VCaP (cell line): Measurements from ENCODE around the gene SAMD3.
"Not testable (repeated sequence)": the region's sequence is repeated elsewhere in the genome, so short reads cannot be mapped to it uniquely, and the experiment has no call there.

ENCODE experiments used
- H3K27ac ChIP-seq: fragments of 450-650 bp; 2 replicates; pipeline ENCODE4 v1.5.1; 2017
- TF ChIP-seq, protein P1 (sequence below): fragments of 450-650 bp; conservative IDR thresholded peaks from 2 replicates; pipeline ENCODE4 v1.5.1; 2017; ENCODE audit warnings: mild to moderate bottlenecking, moderate library complexity

Gene SAMD3, protein sequence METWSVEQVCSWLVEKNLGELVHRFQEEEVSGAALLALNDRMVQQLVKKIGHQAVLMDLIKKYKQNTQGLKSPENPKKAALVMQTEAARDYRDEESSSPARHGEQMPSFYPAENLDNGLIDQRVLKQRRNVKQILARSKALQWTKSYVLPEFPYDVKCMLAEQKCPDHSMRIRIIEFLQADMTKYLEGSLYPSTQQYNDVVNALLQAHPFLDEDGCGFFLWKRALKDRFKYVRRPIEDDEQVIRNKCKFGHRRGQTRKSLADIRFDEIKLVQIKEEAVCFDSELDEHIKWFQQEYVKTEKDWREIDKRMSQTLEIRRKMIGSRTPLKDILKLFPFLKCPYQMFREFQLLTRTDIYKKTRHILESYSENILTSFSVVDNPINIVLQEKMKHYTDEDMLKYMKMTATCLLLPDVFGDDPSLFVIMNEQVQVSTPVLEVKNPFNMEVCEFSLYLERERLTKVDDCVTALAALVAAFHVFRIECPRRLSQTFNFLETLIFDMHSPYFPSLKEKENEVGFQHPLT

DNA sequence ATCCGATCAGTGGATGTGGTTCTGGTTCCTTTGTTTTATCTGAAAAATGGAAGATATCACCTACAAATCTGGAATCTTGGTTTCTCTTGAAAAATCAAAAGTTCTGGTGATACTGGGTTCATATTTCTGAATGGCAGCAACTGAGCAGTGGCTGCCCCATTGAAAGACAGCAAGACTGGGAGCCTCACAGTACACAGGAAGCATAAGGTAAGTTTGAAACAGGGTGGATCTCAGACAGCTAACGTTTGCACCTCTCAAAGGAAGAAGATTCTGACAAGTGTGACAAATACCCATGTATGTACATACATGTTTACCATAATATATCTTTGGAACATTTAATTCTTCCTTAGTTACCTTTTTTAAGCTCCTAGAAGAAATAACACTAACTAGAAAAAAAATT is at the start of gene SAMD3:
TSS of gene SAMD3 (minus strand) at position 177 of the 400 bp plus-strand sequence. CDS start 7,678 bp downstream, outside the sequence.
- TF ChIP-seq, protein P1, sequence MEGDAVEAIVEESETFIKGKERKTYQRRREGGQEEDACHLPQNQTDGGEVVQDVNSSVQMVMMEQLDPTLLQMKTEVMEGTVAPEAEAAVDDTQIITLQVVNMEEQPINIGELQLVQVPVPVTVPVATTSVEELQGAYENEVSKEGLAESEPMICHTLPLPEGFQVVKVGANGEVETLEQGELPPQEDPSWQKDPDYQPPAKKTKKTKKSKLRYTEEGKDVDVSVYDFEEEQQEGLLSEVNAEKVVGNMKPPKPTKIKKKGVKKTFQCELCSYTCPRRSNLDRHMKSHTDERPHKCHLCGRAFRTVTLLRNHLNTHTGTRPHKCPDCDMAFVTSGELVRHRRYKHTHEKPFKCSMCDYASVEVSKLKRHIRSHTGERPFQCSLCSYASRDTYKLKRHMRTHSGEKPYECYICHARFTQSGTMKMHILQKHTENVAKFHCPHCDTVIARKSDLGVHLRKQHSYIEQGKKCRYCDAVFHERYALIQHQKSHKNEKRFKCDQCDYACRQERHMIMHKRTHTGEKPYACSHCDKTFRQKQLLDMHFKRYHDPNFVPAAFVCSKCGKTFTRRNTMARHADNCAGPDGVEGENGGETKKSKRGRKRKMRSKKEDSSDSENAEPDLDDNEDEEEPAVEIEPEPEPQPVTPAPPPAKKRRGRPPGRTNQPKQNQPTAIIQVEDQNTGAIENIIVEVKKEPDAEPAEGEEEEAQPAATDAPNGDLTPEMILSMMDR: no peak
- H3K27ac ChIP-seq: no peak within 1 kb of the TSS

DNA sequence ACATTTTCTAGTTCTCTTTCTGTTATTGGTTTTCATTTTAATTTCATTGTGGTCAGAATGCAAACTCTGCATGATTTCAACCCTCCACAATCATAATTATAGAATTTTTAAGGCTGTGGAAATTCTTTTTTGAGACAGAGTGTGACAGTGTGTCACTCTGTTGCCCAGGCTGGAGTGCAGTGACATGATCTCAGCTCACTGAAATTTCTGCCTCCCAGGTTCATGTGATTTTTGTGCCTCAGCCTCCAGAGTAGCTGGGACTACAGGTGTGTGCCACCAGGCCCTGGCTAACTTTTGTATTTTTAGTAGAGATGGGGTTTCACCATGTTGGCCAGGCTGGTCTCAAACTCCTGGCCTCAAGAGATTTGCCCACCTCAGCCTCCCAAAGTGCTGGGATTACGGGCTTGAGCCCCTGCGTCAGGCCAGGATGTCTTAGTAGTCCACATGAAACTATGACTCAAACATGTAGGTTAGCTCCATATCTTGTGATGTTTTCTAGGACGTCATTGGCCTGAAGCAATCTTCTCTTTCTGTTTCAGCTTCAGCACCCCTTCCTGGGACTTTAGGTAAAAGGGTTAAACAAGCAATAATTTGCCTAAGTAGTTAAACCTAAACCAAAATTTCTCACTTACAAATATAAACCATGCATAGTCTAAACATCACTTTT is 47.4 kb upstream of the SAMD3 start:
- no peak overlapping the region for H3K27ac ChIP-seq
- TF ChIP-seq, protein P1: no peak

DNA sequence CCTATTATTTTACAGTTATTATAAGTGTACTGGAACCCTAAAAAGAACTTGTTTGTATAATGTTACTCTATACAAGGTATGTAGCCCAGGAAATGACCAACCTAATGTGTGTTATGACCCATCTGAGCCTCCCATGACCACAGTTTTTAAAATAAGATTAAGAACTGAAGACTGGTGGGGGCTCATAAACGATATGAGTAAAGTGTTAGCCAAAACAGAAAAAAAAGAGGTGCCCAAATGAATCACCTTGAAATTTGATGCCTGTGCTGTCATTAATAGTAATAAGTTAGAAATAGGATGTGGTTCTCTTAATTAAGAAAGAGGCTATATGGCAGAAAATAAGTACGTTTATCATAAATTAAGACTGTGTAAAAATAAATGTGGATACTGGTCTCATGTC is 42.8 kb upstream of the SAMD3 start:
- H3K27ac ChIP-seq: not testable (repeated sequence)

DNA sequence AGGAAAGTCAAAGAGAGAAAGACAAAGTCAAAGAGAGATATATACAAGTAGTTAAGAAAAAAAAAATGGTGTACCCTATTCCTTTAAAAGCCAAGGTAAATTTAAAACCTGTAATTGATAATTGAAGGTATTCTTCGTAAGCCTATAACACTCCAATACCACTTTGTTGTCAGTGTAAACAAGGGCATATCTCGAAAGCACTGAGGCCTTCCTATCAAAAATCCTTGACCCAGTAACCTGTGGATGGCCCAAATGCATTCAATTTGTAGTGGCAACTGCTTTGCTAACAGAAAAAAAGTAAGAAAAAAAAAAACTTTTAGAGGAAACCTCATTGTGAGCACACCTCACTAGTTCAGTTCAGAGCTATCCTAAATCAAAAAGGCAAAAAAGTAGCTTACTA is 39.3 kb upstream of the SAMD3 start:
- TF ChIP-seq, protein P1: no peak
- H3K27ac ChIP-seq: no peak overlapping the region

DNA sequence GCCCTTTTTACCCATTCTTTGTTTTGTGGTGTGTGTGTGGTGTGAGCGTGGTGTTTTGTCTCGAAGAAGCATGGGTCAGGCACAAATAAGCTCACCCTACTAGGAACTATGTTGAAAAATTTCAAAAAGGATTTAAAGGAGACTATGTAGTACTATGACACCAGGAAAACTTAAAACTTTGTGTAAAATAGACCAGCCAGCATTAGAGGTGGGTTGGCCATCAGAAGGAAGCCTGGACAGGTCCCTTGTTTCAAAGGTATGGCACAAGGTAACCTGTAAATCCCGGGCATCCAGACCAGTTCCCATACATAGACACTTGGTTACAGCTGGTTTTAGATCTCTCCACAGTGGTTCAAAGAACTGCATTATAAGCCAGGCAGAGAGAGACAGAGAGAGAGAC is 38.8 kb upstream of the SAMD3 start:
- H3K27ac ChIP-seq: not testable (repeated sequence)

DNA sequence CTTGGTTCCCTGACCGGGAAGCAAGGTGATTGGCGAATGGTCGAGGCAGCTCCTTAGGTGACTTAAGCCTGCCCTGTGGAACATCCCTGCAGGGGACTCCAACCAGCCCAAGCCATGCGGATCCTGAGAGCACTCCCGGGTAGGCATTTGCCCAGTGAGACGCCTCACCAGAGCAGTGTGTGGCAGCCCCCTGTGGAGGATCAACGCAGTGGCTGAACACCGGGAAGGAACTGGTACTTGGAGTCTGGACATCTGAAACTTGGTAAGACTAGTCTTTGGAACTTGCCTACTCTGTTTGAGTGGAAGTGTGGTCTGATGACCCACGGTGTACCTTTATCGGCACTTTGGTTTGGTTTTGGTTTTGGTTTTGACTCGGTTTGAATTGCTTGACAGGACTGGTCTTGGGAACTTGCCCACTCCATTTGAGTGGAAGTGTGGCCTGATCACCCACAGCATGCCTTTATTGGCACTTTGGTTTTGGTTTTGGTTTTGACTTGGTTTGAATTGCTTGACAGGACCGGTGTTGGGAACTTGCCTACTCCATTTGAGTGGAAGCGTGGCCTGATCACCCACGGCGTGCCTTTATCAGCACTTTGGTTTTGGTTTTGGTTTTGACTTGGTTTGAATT is 38.0 kb upstream of the SAMD3 start:
- H3K27ac ChIP-seq: not testable (repeated sequence)

DNA sequence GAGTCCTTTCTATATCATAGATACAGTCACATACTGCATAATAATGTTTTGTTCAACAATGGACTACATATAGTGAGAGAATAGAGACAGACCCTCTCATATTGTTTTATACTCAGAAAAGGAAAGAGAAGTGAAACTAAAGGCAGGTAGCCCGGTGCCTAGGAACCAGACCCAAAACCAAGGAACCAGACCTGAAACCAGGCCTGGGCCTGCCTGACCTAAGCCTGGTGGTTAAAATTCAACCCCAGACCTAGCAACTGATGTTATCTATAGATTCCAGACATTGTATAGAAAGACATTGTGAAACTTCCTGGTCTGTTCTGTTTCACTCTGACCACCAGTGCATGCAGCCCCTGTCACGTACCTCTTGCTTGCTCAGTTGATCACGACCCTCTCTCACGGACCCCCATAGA is 37.3 kb upstream of the SAMD3 start:
- H3K27ac ChIP-seq: not testable (repeated sequence)

DNA sequence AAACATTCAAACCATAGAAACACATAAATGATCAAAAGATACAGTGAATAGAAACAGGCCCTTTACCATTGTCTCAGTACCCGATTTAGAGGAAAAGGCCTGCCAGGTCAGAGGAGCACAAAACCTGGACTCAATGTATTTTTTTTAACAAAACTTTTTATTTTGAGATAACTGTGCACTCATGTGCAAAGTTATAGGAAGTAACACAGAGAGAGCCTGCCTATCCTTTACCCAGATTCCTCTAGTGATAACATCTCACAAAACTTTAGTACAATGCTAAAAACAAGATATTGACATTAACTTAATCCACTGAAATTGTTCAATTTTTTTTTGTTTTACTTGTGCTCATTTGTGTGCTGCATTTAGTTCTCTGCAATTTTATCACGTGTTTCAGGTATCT is 36.8 kb upstream of the SAMD3 start:
- H3K27ac ChIP-seq: no peak overlapping the region

DNA sequence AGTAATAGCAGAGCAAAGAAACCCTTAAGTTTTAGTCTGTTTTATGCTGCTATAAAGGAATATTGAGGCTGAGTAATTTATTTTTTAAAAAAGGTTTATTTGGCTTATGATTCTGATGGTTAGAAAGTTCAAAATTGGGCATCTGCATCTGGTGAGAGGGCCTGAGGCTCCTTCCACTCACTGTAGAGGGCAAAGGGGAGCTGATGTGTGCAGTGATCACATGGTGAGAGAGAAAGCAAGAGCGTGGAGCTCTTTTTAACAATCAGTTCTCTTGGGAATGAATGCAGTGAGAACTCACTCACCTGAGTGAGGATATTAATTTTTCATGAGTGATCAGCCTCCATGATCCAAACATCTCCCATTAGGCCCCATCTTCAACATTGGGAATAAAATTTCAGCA is 36.4 kb upstream of the SAMD3 start:
- TF ChIP-seq, protein P1: no peak

More for the DNA sequence above, 36.8 kb upstream of the SAMD3 start:
- TF ChIP-seq, protein P1: no peak

More for the DNA sequence above, 36.4 kb upstream of the SAMD3 start:
- no peak overlapping the region for H3K27ac ChIP-seq
